Raji (cell line): ENCODE data around the gene TMOD4.

Experiments
- POLR2A ChIP-seq: IDR thresholded peaks from 2 replicates; pipeline ENCODE4 v1.6.1; 2011; ENCODE audit warnings: low read depth, low read length, control low read depth; ENCODE audit not compliant: insufficient read depth

Gene TMOD4

DNA sequence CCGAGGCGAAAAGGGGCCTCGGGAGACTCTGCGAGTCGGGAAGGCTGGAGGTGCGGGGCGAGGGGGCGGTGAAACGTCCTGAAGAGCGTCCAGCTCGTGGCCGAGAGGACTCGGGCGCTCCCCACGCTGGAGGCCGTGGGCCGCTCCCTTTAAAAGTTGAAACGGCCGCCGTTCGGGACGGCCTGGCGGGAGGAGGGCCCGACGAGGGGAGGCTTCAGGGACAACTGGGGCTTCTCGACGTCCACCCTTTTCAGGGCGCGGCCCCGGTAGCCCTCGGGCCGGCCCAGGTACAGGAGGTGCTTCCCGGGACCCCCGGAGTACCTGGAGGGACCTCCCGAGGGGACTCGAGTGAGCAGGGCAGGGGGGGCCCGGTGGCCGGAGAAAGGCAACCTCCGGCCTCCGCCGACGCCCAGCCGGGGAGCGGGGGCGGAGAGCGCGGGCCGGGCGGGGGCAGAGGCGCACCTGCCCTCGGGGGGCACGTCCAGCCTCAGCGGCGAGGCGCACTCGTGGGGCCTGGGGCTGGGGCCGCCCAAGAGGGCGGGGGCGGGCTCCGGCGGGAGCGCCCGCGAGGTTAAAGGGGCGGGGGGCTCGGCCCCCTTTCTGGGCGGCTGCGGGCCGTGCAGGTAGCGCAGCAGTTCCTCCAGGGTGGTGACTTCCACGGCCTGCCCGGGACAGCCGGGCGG, 43.3 kb downstream of the TMOD4 start:
- no peak for TF ChIP-seq POLR2A

DNA sequence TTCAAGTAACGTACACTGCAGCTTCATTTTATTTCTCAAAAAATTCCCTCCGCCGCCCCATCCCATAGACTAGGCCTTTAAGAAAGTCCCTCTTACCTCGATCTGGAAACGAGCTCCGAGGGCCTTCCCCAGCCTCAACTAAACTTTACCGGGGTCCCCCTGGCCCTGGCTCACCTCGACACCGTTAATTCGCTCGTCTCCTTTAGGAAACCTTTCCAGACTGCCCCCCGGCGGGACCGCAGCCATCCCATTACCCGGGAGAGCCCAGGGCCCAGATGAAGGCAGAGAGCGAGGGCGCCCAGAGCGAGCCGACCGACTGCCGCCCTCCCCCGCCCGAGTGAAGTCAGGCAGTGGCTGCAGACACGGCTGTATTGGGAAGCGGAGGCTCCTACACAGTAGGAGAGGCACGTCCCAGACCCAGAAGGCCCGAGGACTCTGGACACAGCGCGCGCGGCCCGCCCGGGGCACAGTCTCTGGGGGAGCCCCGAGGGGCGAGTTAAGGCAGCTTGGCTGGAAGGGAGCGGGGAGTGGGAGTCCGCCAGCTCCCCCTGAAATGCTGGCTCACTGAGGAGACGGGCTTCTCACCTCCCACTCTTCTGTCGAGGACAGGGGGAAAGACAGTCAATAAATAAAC, 44.0 kb downstream of the TMOD4 start:
- TF ChIP-seq POLR2A = no peak

DNA sequence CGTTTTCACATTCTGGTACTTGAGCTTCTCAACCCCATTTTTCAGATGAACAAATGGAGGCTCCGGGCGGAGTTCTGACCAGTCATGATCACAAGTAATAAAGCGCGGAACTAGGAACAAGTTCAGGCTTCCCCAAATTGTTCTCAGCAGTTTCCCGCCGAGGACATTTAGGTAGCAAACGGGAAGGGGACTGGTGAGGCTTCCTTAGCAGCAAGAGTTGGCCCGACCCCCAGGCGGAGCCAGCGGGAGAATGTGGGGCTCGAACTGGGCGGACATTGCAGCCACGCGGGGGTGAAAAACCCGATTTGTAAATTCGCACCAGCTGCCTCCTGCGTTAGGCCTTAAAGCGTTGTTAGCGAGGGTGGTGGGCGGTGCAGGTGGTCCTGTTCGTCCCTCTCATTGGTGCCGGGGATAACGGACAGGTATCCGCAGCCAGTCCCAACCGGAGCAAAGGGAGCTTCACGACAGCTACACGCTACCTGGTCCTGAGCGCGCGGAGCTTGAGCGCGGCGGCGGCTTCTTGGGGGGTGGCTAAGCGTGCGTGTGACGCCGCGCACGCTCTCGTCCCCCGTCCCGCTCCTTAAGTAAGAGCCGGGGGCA, 44.7 kb downstream of the TMOD4 start:
- no peak for TF ChIP-seq POLR2A

DNA sequence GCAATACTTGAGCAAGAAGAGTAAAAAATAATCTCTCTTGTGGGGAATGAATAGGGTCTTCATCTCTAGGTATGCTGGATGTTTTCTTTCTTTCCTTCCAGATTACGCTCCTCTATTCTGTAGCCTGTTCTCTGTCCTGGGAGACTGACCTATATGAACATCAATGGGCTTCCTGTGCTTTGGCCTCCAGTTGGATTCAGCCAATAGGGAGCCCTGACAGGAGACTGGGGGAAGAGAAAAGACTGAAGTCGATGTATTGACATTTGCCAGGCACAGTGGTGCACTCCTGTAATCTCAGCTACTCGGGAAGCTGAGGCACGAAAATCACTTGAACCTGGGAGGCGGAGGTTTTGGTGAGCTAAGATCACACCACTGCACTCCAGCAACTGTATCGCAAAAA, 47.0 kb downstream of the TMOD4 start:
- no peak for TF ChIP-seq POLR2A

DNA sequence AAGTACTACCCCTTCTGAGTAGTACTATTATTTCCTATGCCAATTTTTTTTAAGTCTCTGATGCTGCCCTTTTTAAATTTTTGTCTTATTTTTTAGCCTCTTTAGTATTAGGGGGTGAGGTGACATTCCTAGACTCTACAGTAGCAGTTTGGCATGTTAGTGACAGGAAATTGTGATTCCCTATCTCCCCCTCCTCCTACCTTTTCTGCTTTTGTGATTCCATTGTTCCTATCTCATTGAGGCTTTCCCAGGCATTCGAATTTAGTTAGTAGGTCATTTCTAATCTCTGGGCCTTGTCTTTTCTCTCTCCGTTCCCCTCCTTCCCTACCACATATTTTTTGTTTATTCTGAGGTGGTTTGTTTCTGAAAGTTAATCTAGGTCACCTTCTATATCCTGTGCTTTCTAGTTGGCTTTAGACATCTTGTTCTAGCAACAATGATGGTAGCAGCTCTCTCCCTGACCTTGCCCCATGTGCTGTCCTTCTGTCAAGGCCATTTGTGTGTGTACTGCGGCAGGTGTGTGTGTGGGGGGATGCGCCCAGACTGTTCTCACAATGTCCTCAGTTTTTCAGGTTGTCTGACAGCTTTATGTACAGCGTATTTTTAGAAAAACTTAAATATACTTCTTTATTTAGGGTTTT, 50.9 kb downstream of the TMOD4 start:
- TF ChIP-seq POLR2A = no peak
